ENCODE measurements around the gene SSTR3. TPM values are rescaled to one million over a fixed set of nuclear protein-coding genes. Genes with fewer than 3 reads are reported as not detected.

SSTR3 gene
- total and polyA plus RNA-seq, 2 of the 13 experiments (the other 11 are each of a cell fraction or from before 2014, with no cell fraction given) = 0.08 to 0.64 TPM

DNA sequence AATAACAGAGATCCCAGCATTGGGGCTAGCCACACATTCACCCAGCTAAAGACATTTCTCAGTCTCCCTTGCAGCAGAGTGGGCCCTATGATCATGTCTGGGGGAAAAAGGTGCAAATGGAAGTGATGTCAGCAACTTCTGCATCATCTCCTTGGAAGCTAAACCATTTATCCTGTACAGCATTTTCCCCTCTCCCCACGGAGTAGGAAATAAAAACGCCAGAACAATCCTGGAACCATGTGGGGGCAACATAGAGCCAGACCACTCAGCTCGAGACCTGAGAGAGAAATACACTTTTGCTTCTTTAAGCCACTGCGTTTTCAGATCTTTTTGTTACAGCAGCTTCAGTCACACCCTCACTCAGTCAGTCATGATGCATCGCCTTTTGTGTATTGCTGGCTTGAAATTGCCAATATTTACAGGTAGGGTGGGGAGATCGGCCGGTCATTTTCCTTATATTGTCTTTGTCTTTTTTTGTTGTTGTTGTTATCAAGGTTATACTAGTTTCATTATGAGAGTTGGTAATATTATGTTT lies 40.9 kb upstream of the SSTR3 start:
- no peak for FAIRE-seq
- ATAC-seq = no peak
- TF ChIP-seq, protein P1, sequence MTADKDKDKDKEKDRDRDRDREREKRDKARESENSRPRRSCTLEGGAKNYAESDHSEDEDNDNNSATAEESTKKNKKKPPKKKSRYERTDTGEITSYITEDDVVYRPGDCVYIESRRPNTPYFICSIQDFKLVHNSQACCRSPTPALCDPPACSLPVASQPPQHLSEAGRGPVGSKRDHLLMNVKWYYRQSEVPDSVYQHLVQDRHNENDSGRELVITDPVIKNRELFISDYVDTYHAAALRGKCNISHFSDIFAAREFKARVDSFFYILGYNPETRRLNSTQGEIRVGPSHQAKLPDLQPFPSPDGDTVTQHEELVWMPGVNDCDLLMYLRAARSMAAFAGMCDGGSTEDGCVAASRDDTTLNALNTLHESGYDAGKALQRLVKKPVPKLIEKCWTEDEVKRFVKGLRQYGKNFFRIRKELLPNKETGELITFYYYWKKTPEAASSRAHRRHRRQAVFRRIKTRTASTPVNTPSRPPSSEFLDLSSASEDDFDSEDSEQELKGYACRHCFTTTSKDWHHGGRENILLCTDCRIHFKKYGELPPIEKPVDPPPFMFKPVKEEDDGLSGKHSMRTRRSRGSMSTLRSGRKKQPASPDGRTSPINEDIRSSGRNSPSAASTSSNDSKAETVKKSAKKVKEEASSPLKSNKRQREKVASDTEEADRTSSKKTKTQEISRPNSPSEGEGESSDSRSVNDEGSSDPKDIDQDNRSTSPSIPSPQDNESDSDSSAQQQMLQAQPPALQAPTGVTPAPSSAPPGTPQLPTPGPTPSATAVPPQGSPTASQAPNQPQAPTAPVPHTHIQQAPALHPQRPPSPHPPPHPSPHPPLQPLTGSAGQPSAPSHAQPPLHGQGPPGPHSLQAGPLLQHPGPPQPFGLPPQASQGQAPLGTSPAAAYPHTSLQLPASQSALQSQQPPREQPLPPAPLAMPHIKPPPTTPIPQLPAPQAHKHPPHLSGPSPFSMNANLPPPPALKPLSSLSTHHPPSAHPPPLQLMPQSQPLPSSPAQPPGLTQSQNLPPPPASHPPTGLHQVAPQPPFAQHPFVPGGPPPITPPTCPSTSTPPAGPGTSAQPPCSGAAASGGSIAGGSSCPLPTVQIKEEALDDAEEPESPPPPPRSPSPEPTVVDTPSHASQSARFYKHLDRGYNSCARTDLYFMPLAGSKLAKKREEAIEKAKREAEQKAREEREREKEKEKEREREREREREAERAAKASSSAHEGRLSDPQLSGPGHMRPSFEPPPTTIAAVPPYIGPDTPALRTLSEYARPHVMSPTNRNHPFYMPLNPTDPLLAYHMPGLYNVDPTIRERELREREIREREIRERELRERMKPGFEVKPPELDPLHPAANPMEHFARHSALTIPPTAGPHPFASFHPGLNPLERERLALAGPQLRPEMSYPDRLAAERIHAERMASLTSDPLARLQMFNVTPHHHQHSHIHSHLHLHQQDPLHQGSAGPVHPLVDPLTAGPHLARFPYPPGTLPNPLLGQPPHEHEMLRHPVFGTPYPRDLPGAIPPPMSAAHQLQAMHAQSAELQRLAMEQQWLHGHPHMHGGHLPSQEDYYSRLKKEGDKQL (CRISPR knock-in tag; IDR thresholded peaks at IDR 0.05; ENCODE audit: low read depth) = no peak
- TF ChIP-seq, protein P2, sequence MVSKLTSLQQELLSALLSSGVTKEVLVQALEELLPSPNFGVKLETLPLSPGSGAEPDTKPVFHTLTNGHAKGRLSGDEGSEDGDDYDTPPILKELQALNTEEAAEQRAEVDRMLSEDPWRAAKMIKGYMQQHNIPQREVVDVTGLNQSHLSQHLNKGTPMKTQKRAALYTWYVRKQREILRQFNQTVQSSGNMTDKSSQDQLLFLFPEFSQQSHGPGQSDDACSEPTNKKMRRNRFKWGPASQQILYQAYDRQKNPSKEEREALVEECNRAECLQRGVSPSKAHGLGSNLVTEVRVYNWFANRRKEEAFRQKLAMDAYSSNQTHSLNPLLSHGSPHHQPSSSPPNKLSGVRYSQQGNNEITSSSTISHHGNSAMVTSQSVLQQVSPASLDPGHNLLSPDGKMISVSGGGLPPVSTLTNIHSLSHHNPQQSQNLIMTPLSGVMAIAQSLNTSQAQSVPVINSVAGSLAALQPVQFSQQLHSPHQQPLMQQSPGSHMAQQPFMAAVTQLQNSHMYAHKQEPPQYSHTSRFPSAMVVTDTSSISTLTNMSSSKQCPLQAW (CRISPR knock-in tag; IDR thresholded peaks at IDR 0.05) = no peak
- TF ChIP-seq, protein P3, sequence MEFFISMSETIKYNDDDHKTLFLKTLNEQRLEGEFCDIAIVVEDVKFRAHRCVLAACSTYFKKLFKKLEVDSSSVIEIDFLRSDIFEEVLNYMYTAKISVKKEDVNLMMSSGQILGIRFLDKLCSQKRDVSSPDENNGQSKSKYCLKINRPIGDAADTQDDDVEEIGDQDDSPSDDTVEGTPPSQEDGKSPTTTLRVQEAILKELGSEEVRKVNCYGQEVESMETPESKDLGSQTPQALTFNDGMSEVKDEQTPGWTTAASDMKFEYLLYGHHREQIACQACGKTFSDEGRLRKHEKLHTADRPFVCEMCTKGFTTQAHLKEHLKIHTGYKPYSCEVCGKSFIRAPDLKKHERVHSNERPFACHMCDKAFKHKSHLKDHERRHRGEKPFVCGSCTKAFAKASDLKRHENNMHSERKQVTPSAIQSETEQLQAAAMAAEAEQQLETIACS (CRISPR knock-in tag; IDR thresholded peaks at IDR 0.05) = no peak
- TF ChIP-seq, protein P4, sequence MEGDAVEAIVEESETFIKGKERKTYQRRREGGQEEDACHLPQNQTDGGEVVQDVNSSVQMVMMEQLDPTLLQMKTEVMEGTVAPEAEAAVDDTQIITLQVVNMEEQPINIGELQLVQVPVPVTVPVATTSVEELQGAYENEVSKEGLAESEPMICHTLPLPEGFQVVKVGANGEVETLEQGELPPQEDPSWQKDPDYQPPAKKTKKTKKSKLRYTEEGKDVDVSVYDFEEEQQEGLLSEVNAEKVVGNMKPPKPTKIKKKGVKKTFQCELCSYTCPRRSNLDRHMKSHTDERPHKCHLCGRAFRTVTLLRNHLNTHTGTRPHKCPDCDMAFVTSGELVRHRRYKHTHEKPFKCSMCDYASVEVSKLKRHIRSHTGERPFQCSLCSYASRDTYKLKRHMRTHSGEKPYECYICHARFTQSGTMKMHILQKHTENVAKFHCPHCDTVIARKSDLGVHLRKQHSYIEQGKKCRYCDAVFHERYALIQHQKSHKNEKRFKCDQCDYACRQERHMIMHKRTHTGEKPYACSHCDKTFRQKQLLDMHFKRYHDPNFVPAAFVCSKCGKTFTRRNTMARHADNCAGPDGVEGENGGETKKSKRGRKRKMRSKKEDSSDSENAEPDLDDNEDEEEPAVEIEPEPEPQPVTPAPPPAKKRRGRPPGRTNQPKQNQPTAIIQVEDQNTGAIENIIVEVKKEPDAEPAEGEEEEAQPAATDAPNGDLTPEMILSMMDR (CRISPR knock-in tag; IDR thresholded peaks at IDR 0.05) = no peak
- TF ChIP-seq PCBP1 (IDR thresholded peaks at IDR 0.05; ENCODE audit: borderline replicate concordance, low read depth, low read length) (no peak), ZNF232 (CRISPR knock-in tag; IDR thresholded peaks at IDR 0.05; ENCODE audit: borderline replicate concordance) (no peak), ZNF101 (CRISPR knock-in tag; IDR thresholded peaks at IDR 0.05; ENCODE audit: borderline replicate concordance, low read depth) (no peak), HOXA9 (CRISPR knock-in tag; IDR thresholded peaks at IDR 0.05; ENCODE audit: borderline replicate concordance) (no peak), PHF21A (CRISPR knock-in tag; IDR thresholded peaks at IDR 0.05) (no peak), FOXJ3 (CRISPR knock-in tag; IDR thresholded peaks at IDR 0.05; ENCODE audit: borderline replicate concordance) (no peak), DPF2 (CRISPR knock-in tag; IDR thresholded peaks at IDR 0.05; ENCODE audit: borderline replicate concordance, low read depth) (no peak), SMYD3 (CRISPR knock-in tag; IDR thresholded peaks at IDR 0.05) (no peak), MED1 (CRISPR knock-in tag; IDR thresholded peaks at IDR 0.05) (no peak)

More for the DNA sequence above, 40.9 kb upstream of the SSTR3 start:
- CTCF ChIA-PET (ENCODE audit: low intra/inter-chr PET ratio, low total read pairs) = no interaction called here
- H3K79me2 ChIP-seq (ENCODE audit: insufficient read depth, low read length) = no peaks in the 10 kb centered on the region
- H3K9me3 ChIP-seq (ENCODE audit: low read length) = no peaks in the 10 kb centered on the region
- 40% methylated on average over 7 of the region's 7 CpGs for WGBS (ENCODE audit: low lambda C conversion rate)
- no peaks in the 10 kb centered on the region for H3K36me3 ChIP-seq (replicated peaks in 1 of 2; ENCODE audit: control insufficient read depth in 1 of 2, insufficient read depth in 2 of 2, low read length in 2 of 2)
- POLR2A ChIA-PET = no interaction called here
- no peaks in the 10 kb centered on the region for H4K20me1 ChIP-seq (ENCODE audit: insufficient read depth, low read length)
- H3K27me3 ChIP-seq (ENCODE audit: control insufficient read depth in 1 of 2, insufficient read depth in 2 of 2, low read length in 2 of 2) = peaks cover 0 to 16% of the 10 kb centered on the region in 2 experiments; a peak in 3 of 5 replicates
- no peak overlapping the region for H3K9ac ChIP-seq (ENCODE audit: insufficient read depth, low read depth, low read length)
- H3K4me1 ChIP-seq (ENCODE audit: insufficient read depth, low read length) = no peaks in the 10 kb centered on the region
- in situ Hi-C loops (cut with HindIII; ENCODE audit: extremely low pct_ligation_motif_present, low pct_unique_long_range_greater_than_20kb) = no loop called here
- intact Hi-C loops (cut with micrococcal nuclease; ENCODE audit: unreplicated experiment) = no loop called here
- no peak overlapping the region for H3K4me2 ChIP-seq (ENCODE audit: low read depth, low read length)
- BruUV-seq (replicated peaks) = no TSS peak
- no peak overlapping the region for H3K4me3 ChIP-seq (replicated peaks in 1 of 3; ENCODE audit: insufficient read depth in 1 of 3, low read depth in 2 of 3, low read length in 3 of 3)
- no peak overlapping the region for H2AFZ ChIP-seq (ENCODE audit: low read length)
- no peak overlapping the region for H3K27ac ChIP-seq (ENCODE audit: extremely low read length, insufficient read depth, low read length)
- DNase-seq (ENCODE audit: low spot score) = no peak
